Loucy (cell line): Measurements from ENCODE around the gene USP2.

Source experiments
- H2AFZ ChIP-seq: fragments of 200-600 bp; sonication (generic); 2 replicates; pipeline ENCODE4 v1.6.0; 2016; ENCODE audit warnings: antibody characterized with exemption, mild to moderate bottlenecking, low read length, moderate library complexity
- H3F3A ChIP-seq: fragments of 200-600 bp; 2 replicates; pipeline ENCODE4 v1.6.0; 2016; ENCODE audit warnings: antibody characterized with exemption, low read depth, mild to moderate bottlenecking
- H3K27me3 ChIP-seq: fragments of 200-600 bp; sonication (generic); 2 replicates; pipeline ENCODE4 v1.6.1; 2014; ENCODE audit warnings: low read length, mild to moderate bottlenecking; ENCODE audit not compliant: insufficient read depth, poor library complexity, severe bottlenecking
- H3K36me3 ChIP-seq: fragments of 200-600 bp; sonication (generic); 2 replicates; pipeline ENCODE4 v1.6.1; 2016; ENCODE audit warnings: low read length; ENCODE audit not compliant: insufficient read depth
- H3K4me1 ChIP-seq: fragments of 200-600 bp; sonication (generic); 2 replicates; pipeline ENCODE4 v1.5.1; 2014; ENCODE audit warnings: low read length, mild to moderate bottlenecking; ENCODE audit not compliant: insufficient read depth, poor library complexity, severe bottlenecking
- H3K4me2 ChIP-seq: fragments of 200-600 bp; sonication (generic); 2 replicates; pipeline ENCODE4 v1.6.0; 2014; ENCODE audit warnings: antibody characterized with exemption, low read length, low read depth, mild to moderate bottlenecking; ENCODE audit not compliant: poor library complexity, severe bottlenecking
- H3K4me3 ChIP-seq: fragments of 200-600 bp; sonication (generic); 2 replicates; pipeline ENCODE4 v1.5.1; 2014; ENCODE audit warnings: low read length, mild to moderate bottlenecking, mixed read lengths; ENCODE audit not compliant: poor library complexity, severe bottlenecking
- H3K79me2 ChIP-seq: fragments of 200-600 bp; sonication (generic); 2 replicates; pipeline ENCODE4 v1.6.1; 2014; ENCODE audit warnings: low read length; ENCODE audit not compliant: insufficient read depth
- H3K9ac ChIP-seq: fragments of 200-600 bp; sonication (generic); 2 replicates; pipeline ENCODE4 v1.6.0; 2014; ENCODE audit warnings: mild to moderate bottlenecking, low read depth, low read length, moderate library complexity; ENCODE audit not compliant: poor library complexity, severe bottlenecking
- H3K9me2 ChIP-seq: fragments of 200-600 bp; sonication (generic); replicated peaks from 2 replicates; pipeline ENCODE4 v1.6.1; 2016; ENCODE audit warnings: low read depth, low read length, mixed read lengths
- H3K9me3 ChIP-seq: fragments of 200-600 bp; sonication (generic); 2 replicates; pipeline ENCODE4 v1.6.1; 2014; ENCODE audit warnings: mild to moderate bottlenecking, antibody characterized with exemption, low read length, low read depth; ENCODE audit not compliant: insufficient read depth
- H4K20me1 ChIP-seq: fragments of 200-600 bp; sonication (generic); 2 replicates; pipeline ENCODE4 v1.6.0; 2014; ENCODE audit warnings: antibody characterized with exemption, low read length, mild to moderate bottlenecking; ENCODE audit not compliant: insufficient read depth, poor library complexity, severe bottlenecking
- EZH2phosphoT487 ChIP-seq: fragments of 200-600 bp; IDR thresholded peaks from 2 replicates; pipeline ENCODE4 v1.6.1; 2018; ENCODE audit warnings: antibody characterized with exemption, mild to moderate bottlenecking, moderate library complexity, borderline replicate concordance
- TF ChIP-seq, protein P1 (sequence below): fragments of 200-600 bp; sonication (generic); conservative IDR thresholded peaks from 2 replicates; pipeline ENCODE4 v1.5.1; 2014; ENCODE audit warnings: mild to moderate bottlenecking, antibody characterized with exemption, low read length

Gene USP2

GRCh38 chr11:119418759-119419158 lies 37.3 kb upstream of the USP2 start:
- Histone ChIP-seq H3F3A (no peaks in the 10 kb centered on the region), H2AFZ (no peak overlapping the region), H3K9me3 (no peaks in the 10 kb centered on the region), H4K20me1 (no peaks in the 10 kb centered on the region), H3K4me3 (no peak overlapping the region), H3K27me3 (no peaks in the 10 kb centered on the region), H3K4me1 (no peaks in the 10 kb centered on the region), H3K9ac (no peak overlapping the region), H3K9me2 (no peaks in the 10 kb centered on the region), H3K79me2 (no peaks in the 10 kb centered on the region), H3K36me3 (no peaks in the 10 kb centered on the region), H3K4me2 (no peak overlapping the region)
- TF ChIP-seq, protein P1, sequence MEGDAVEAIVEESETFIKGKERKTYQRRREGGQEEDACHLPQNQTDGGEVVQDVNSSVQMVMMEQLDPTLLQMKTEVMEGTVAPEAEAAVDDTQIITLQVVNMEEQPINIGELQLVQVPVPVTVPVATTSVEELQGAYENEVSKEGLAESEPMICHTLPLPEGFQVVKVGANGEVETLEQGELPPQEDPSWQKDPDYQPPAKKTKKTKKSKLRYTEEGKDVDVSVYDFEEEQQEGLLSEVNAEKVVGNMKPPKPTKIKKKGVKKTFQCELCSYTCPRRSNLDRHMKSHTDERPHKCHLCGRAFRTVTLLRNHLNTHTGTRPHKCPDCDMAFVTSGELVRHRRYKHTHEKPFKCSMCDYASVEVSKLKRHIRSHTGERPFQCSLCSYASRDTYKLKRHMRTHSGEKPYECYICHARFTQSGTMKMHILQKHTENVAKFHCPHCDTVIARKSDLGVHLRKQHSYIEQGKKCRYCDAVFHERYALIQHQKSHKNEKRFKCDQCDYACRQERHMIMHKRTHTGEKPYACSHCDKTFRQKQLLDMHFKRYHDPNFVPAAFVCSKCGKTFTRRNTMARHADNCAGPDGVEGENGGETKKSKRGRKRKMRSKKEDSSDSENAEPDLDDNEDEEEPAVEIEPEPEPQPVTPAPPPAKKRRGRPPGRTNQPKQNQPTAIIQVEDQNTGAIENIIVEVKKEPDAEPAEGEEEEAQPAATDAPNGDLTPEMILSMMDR, result no peak
- no peak for TF ChIP-seq EZH2phosphoT487

DNA sequence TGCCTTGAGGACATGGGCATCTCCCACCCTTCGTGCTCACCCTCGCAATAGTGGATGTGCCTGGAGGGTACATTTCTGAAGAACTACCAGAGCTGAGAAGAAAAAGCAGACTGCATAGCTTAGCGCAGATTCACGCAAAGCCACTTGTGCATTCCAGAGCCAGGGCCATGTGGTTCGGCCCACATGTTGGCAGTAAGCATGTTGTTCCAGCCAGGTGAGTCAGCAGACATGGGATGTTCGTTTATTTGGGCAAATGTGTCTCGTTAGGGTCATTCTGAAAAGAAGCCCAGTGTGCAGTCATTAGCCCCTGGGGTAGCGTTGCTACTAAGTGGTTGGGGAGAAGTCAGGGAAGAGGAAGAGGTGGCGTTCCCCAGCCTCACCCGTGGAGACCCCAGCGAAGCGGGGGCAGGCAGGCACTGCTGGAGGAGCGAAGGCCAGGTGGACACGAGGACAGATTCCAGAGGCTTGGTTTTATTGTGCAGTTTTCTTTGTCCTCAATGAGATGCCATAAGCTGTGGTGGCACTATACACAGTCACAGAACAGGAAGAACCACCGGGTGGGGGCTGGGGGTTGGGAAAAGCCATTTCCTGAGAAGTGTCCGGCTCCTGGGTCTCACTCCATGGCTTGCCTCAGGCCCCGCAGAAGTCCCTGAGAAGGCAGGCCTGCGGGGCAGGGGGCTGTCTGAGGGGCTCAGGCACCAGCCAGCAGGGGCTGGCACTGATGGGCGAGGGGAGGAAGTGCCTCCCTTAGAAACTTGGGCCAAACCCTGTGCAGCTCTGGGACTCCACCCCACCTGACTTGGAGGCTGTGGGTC lies 36.4 kb upstream of the USP2 start:
- no peaks in the 10 kb centered on the region for H3K27me3 ChIP-seq
- no peaks in the 10 kb centered on the region for H4K20me1 ChIP-seq
- no peaks in the 10 kb centered on the region for H3K9me2 ChIP-seq
- H3K9ac ChIP-seq, result no peak overlapping the region
- no peak overlapping the region for H3K4me2 ChIP-seq
- no peaks in the 10 kb centered on the region for H3K79me2 ChIP-seq
- no peak overlapping the region for H2AFZ ChIP-seq
- H3K4me1 ChIP-seq, result no peaks in the 10 kb centered on the region
- no peak overlapping the region for H3K4me3 ChIP-seq
- H3F3A ChIP-seq, result no peaks in the 10 kb centered on the region
- H3K36me3 ChIP-seq, result no peaks in the 10 kb centered on the region
- no peaks in the 10 kb centered on the region for H3K9me3 ChIP-seq
- TF ChIP-seq, protein P1, result no peak
- TF ChIP-seq EZH2phosphoT487, result no peak

GRCh38 chr11:119416606-119417580 lies 35.4 kb upstream of the USP2 start:
- no peak overlapping the region for H3K4me2 ChIP-seq
- H3K9me3 ChIP-seq, result no peaks in the 10 kb centered on the region
- H2AFZ ChIP-seq, result no peak overlapping the region
- no peaks in the 10 kb centered on the region for H3K4me1 ChIP-seq
- no peak overlapping the region for H3K4me3 ChIP-seq
- H3K27me3 ChIP-seq, result no peaks in the 10 kb centered on the region
- H3K9me2 ChIP-seq, result no peaks in the 10 kb centered on the region
- H3K9ac ChIP-seq, result no peak overlapping the region
- H4K20me1 ChIP-seq, result no peaks in the 10 kb centered on the region
- no peaks in the 10 kb centered on the region for H3F3A ChIP-seq
- H3K36me3 ChIP-seq, result no peaks in the 10 kb centered on the region
- no peak for TF ChIP-seq EZH2phosphoT487
- TF ChIP-seq, protein P1, result no peak
- no peaks in the 10 kb centered on the region for H3K79me2 ChIP-seq
